ENCODE data around the gene TNF.
"Not testable (repeated sequence)": the region's sequence is repeated elsewhere in the genome, so short reads cannot be mapped to it uniquely, and the experiment has no call there.

The TNF gene

GRCh38 chr6:31588871-31589650 is 13.7 kb downstream of the TNF start:
- no peak for DNase-seq

GRCh38 chr6:31590691-31591090 is 15.3 kb downstream of the TNF start:
- DNase-seq, result not testable (repeated sequence)

GRCh38 chr6:31592396-31592771 is 17.0 kb downstream of the TNF start:
- DNase-seq, result no peak

- peak; percentile 50 for DNase-seq
These were observed 21.6 kb downstream of the TNF start for GRCh38 chr6:31597006-31597405.

GRCh38 chr6:31607317-31607716 is 32.0 kb downstream of the TNF start:
- no peak for DNase-seq

GRCh38 chr6:31609519-31610406 is 34.4 kb downstream of the TNF start:
- DNase-seq, result no peak

GRCh38 chr6:31610968-31611367 is 35.6 kb downstream of the TNF start:
- no peak for DNase-seq

GRCh38 chr6:31614075-31614619 is 38.8 kb downstream of the TNF start:
- no peak for DNase-seq

GRCh38 chr6:31614684-31615578 is 39.6 kb downstream of the TNF start, which contains the start of gene AIF1:
TSS of gene AIF1 (plus strand) at chr6:31615234. CDS start at chr6:31615330, 96 bp downstream.
- no peak for DNase-seq

- DNase-seq, result no peak
These were observed 40.4 kb downstream of the TNF start for GRCh38 chr6:31615748-31616147.

GRCh38 chr6:31617010-31617409 is 41.6 kb downstream of the TNF start:
- no peak for DNase-seq

GRCh38 chr6:31619805-31620585 is 44.6 kb downstream of the TNF start:
- peak; percentile 100 for DNase-seq

GRCh38 chr6:31620586-31621319 is 45.4 kb downstream of the TNF start, which contains the start of gene PRRC2A:
TSS of gene PRRC2A (plus strand) at chr6:31620715. CDS start at chr6:31622790, 2,075 bp downstream.
- no peak for DNase-seq

GRCh38 chr6:31621320-31621939 is 46.1 kb downstream of the TNF start:
- no peak for DNase-seq

- DNase-seq, result peak; percentile 29
These were observed 46.6 kb downstream of the TNF start for GRCh38 chr6:31621991-31622390.

- no peak for DNase-seq
These were observed 47.3 kb downstream of the TNF start for GRCh38 chr6:31622684-31623091.

- no peak for DNase-seq
These were observed 48.7 kb downstream of the TNF start for GRCh38 chr6:31624070-31624469.

GRCh38 chr6:31626952-31627351 is 51.6 kb downstream of the TNF start:
- no peak for DNase-seq

- DNase-seq, result no peak
These were observed 52.4 kb downstream of the TNF start for GRCh38 chr6:31627690-31628287.
